PC-3 (cell line): ENCODE results near the gene NSRP1.

Experiments
- CTCF ChIP-seq: fragments of 300-600 bp; sonication (generic); conservative IDR thresholded peaks from 2 replicates; pipeline ENCODE4 v1.5.1; 2017; ENCODE audit warnings: antibody characterized with exemption, low read depth, mild to moderate bottlenecking, low read length
- EZH2 ChIP-seq: fragments of 300-600 bp; sonication (generic); IDR thresholded peaks from one replicate; pipeline ENCODE4 v1.6.1; 2017; ENCODE audit warnings: antibody characterized with exemption, mild to moderate bottlenecking, low read length; ENCODE audit not compliant: unreplicated experiment
- EZH2phosphoT487 ChIP-seq: fragments of 300-600 bp; sonication (generic); IDR thresholded peaks from 2 replicates; pipeline ENCODE4 v1.6.1; 2018; ENCODE audit warnings: mild to moderate bottlenecking, antibody characterized with exemption, low read length, borderline replicate concordance

- TF ChIP-seq EZH2 (no peak), CTCF (no peak), EZH2phosphoT487 (no peak)
Observed at GRCh38 chr17:30137158-30137557, 20.5 kb downstream of the NSRP1 start.
